Endothelial cell of umbilical vein (primary cell): Measurements from ENCODE around the gene UBA6. TPM values are rescaled to one million over a fixed set of nuclear protein-coding genes. Genes with fewer than 3 reads are reported as not detected.

Experiments used
- BruUV-seq: library from RNA; stranded (reverse); fragments of 400-500 nt; replicated peaks from 2 replicates; lab custom pipeline; 2021; lab: Mats Ljungman, UMichigan
- CTCF ChIA-PET: fragments of 300-600, 350-600 bp; sonication (Branson Sonifier 250); formaldehyde crosslinking; loops from one replicate; lab custom pipeline; 2021; ENCODE audit warnings: antibody characterized with exemption, inconsistent platforms; lab: Charles Lee
- POLR2A ChIA-PET: fragments of 300-600, 350-600 bp; sonication (Branson Sonifier 250); formaldehyde crosslinking; loops from one replicate; lab custom pipeline; 2021; ENCODE audit warnings: antibody characterized with exemption, inconsistent platforms; lab: Charles Lee
- DNase-seq: peaks from one replicate; pipeline ENCODE4 v3.0.0-alpha.2; 2011; ENCODE audit warnings: low read depth, low spot score
- FAIRE-seq: peaks from 2 replicates; lab custom pipeline; 2011; peaks lifted over from hg19 to GRCh38; lab: Jason Lieb, UNC
- H2AFZ ChIP-seq: 2 replicates; pipeline ENCODE4 v1.6.0; 2012; ENCODE audit warnings: low read depth, low read length, control low read depth, inconsistent platforms
- H3K27ac ChIP-seq: 2 replicates; pipeline ENCODE4 v1.5.1; 2011; ENCODE audit warnings: low read depth, mild to moderate bottlenecking, control low read depth, low read length, moderate library complexity; ENCODE audit not compliant: insufficient read depth
- H3K27me3 ChIP-seq, 2 experiments: 2 replicates each; pipeline versions ENCODE4 v1.6.0 to v1.6.1; 2011; ENCODE audit warnings: low read length in 2 of 2, mixed read lengths in 1 of 2; ENCODE audit not compliant: control insufficient read depth in 2 of 2, insufficient read depth in 2 of 2
- H3K36me3 ChIP-seq, 2 experiments: 2 replicates in 1 of 2; 3 replicates in 1 of 2; pipeline ENCODE4 v1.5.1; 2011; ENCODE audit warnings: low read length in 2 of 2, mild to moderate bottlenecking in 1 of 2, moderate library complexity in 1 of 2; ENCODE audit not compliant: control insufficient read depth in 2 of 2, insufficient read depth in 2 of 2; ENCODE audit errors: extremely low read depth in 1 of 2
- H3K4me1 ChIP-seq: 3 replicates; pipeline ENCODE4 v1.5.1; 2011; ENCODE audit warnings: mild to moderate bottlenecking, low read length; ENCODE audit not compliant: control insufficient read depth, insufficient read depth; ENCODE audit errors: extremely low read depth
- H3K4me2 ChIP-seq: 2 replicates; pipeline ENCODE4 v1.6.1; 2011; ENCODE audit warnings: low read length, control low read depth, mixed read lengths; ENCODE audit not compliant: insufficient read depth
- H3K4me3 ChIP-seq, 3 experiments: fragments of 200-600 bp in 1 of 3; sonication (generic), shearing (Covaris generic) in 1 of 3; replicated peaks in 1 of 3; 2 replicates each; pipeline ENCODE4 v1.5.1; 2011 to 2016; ENCODE audit warnings: control low read depth in 3 of 3, low read length in 3 of 3, mild to moderate bottlenecking in 2 of 3, inconsistent platforms in 1 of 3, low read depth in 1 of 3, moderate library complexity in 1 of 3; ENCODE audit not compliant: insufficient read depth in 1 of 3
- H3K79me2 ChIP-seq: 2 replicates; pipeline ENCODE4 v1.6.0; 2012; ENCODE audit warnings: low read length, inconsistent platforms; ENCODE audit not compliant: control insufficient read depth, insufficient read depth
- H3K9ac ChIP-seq: replicated peaks from 2 replicates; pipeline ENCODE3; 2011; ENCODE audit warnings: low read length, control low read depth; ENCODE audit not compliant: insufficient read depth; ENCODE audit errors: extremely low read depth
- H3K9me1 ChIP-seq: replicated peaks from 3 replicates; pipeline ENCODE4 v1.6.0; 2011; ENCODE audit warnings: mild to moderate bottlenecking, low read length; ENCODE audit not compliant: control insufficient read depth, insufficient read depth; ENCODE audit errors: extremely low read depth
- H3K9me3 ChIP-seq: replicated peaks from 2 replicates; pipeline ENCODE4 v1.5.1; 2012; ENCODE audit warnings: low read length, inconsistent platforms; ENCODE audit not compliant: control insufficient read depth, insufficient read depth
- H4K20me1 ChIP-seq: replicated peaks from 2 replicates; pipeline ENCODE3; 2011; ENCODE audit warnings: mild to moderate bottlenecking, low read length; ENCODE audit not compliant: control insufficient read depth, insufficient read depth; ENCODE audit errors: extremely low read depth
- CTCF ChIP-seq, 2 donors: IDR thresholded peaks; 1 replicate in 1 of 2; 2 replicates in 1 of 2; pipeline ENCODE4 v1.5.1; 2011; ENCODE audit warnings: low read length in 2 of 2, mild to moderate bottlenecking in 2 of 2, moderate library complexity in 2 of 2, control low read depth in 1 of 2, inconsistent platforms in 1 of 2, low read depth in 1 of 2; ENCODE audit not compliant: insufficient read depth in 1 of 2; ENCODE audit errors: extremely low read depth in 1 of 2
- EZH2 ChIP-seq: IDR thresholded peaks from 2 replicates; pipeline ENCODE4 v1.6.1; 2012; ENCODE audit warnings: borderline replicate concordance, low read depth, mild to moderate bottlenecking, moderate library complexity, low read length, inconsistent platforms; ENCODE audit not compliant: severe bottlenecking
- FOS ChIP-seq: IDR thresholded peaks from 2 replicates; pipeline ENCODE4 v1.6.1; 2011; ENCODE audit warnings: mild to moderate bottlenecking, low read length, moderate library complexity, borderline replicate concordance; ENCODE audit not compliant: insufficient read depth
- GATA2 ChIP-seq: IDR thresholded peaks from 2 replicates; pipeline ENCODE4 v1.7.0; 2011; ENCODE audit warnings: low read depth, mild to moderate bottlenecking, moderate library complexity, mixed read lengths, low read length; ENCODE audit not compliant: insufficient read length, insufficient read depth
- JUN ChIP-seq: IDR thresholded peaks from 2 replicates; pipeline ENCODE4 v1.6.1; 2011; ENCODE audit warnings: borderline replicate concordance, low read depth; ENCODE audit not compliant: insufficient read length, insufficient read depth
- MAX ChIP-seq: IDR thresholded peaks from 2 replicates; pipeline ENCODE4 v1.6.1; 2011; ENCODE audit not compliant: insufficient read depth, insufficient read length
- MYC ChIP-seq: IDR thresholded peaks from one replicate; pipeline ENCODE4 v1.6.1; 2011; ENCODE audit warnings: mild to moderate bottlenecking, low read depth, low read length
- POLR2A ChIP-seq: IDR thresholded peaks from 2 replicates; pipeline ENCODE4 v1.6.1; 2012; ENCODE audit warnings: low read depth, mild to moderate bottlenecking, control low read depth, low read length
- POLR2AphosphoS5 ChIP-seq: IDR thresholded peaks from 2 replicates; pipeline ENCODE4 v1.6.1; 2012; ENCODE audit warnings: low read depth, mild to moderate bottlenecking, control low read depth, low read length, moderate library complexity; ENCODE audit not compliant: insufficient read depth
- dilution Hi-C: fragments of 300-500 bp; cut with MboI; formaldehyde crosslinking; loops from one replicate; pipeline ENCODE4 v1.15.0; 2019; ENCODE audit warnings: low sequenced_read_pairs; ENCODE audit not compliant: extremely low pct_ligation_motif_present
- intact Hi-C: fragments of 100-400 bp; cut with micrococcal nuclease; formaldehyde crosslinking; loops from one replicate; pipeline ENCODE4 v1.10.0; 2022
- polyA plus RNA-seq, 4 experiments: library from polyadenylated mRNA; depleted of rRNA in 3 of 4; stranded (reverse) in 3 of 4; unstranded in 1 of 4; fragments of >200 nt; gene quantifications; 2 replicates each; pipeline versions ENCODE4 v1.2.1 to v1.2.3, GENCODE V29; 2011 to 2012; ENCODE audit warnings: missing spikeins in 1 of 4
- total RNA-seq: library from RNA; stranded (reverse); gene quantifications from 2 replicates; pipeline ENCODE4 v1.2.3, GENCODE V29; 2021

UBA6 gene
- total and polyA plus RNA-seq, 2 donors (not counting 3 experiments of a cell fraction or from before 2014, with no cell fraction given): 30.9 to 96.4 TPM

GRCh38 chr4:67668315-67668714, 32.6 kb downstream of the UBA6 start:
- CTCF ChIA-PET: interaction anchor here (1.0 kb wide), 1 partner anchor 78 kb away, joined by 3 read pairs; no protein-coding TSS in a partner anchor
- no peak overlapping the region for H2AFZ ChIP-seq
- TF ChIP-seq GATA2 (no peak), CTCF (IDR thresholded peaks at IDR 0.05; ENCODE audit: extremely low read depth in 1 of 2, insufficient read depth in 1 of 2, low read depth in 1 of 2, low read length in 2 of 2) (no peak), POLR2A (no peak)
- no peak overlapping the region for H3K4me2 ChIP-seq
- no peak overlapping the region for H3K27ac ChIP-seq
- no peaks in the 10 kb centered on the region for H4K20me1 ChIP-seq
- no peak overlapping the region for H3K4me3 ChIP-seq
- H3K79me2 ChIP-seq: no peaks in the 10 kb centered on the region
- no peaks in the 10 kb centered on the region for H3K9me1 ChIP-seq
- no peaks in the 10 kb centered on the region for H3K27me3 ChIP-seq
- DNase-seq (no peak), FAIRE-seq (no peak)
- peaks cover 8 to 16% of the 10 kb centered on the region in 2 experiments for H3K36me3 ChIP-seq
- H3K9ac ChIP-seq: no peak overlapping the region
- POLR2A ChIA-PET: no interaction called here
- BruUV-seq: no TSS peak
- dilution Hi-C loops (no loop called here), intact Hi-C loops (no loop called here)
- no peaks in the 10 kb centered on the region for H3K4me1 ChIP-seq
- no peaks in the 10 kb centered on the region for H3K9me3 ChIP-seq

GRCh38 chr4:67660418-67660817, 40.5 kb downstream of the UBA6 start:
- DNase-seq: no peak
- Histone ChIP-seq H3K9me3 (no peaks in the 10 kb centered on the region), H3K27me3 (no peaks in the 10 kb centered on the region), H4K20me1 (no peaks in the 10 kb centered on the region), H3K4me1 (no peaks in the 10 kb centered on the region), H3K4me2 (no peak overlapping the region), H3K27ac (no peak overlapping the region), H3K4me3 (no peak overlapping the region), H3K79me2 (no peaks in the 10 kb centered on the region), H3K9ac (no peak overlapping the region), H2AFZ (no peak overlapping the region), H3K9me1 (no peaks in the 10 kb centered on the region), H3K36me3 (peaks cover 5 to 12% of the 10 kb centered on the region in 2 experiments)
- FAIRE-seq: no peak
- dilution Hi-C loops (no loop called here), intact Hi-C loops (no loop called here)
- CTCF ChIA-PET: no interaction called here
- POLR2A ChIA-PET: no interaction called here
- TF ChIP-seq MYC (no peak), POLR2A (no peak), POLR2AphosphoS5 (no peak), JUN (no peak), MAX (no peak), EZH2 (no peak), FOS (no peak), GATA2 (no peak), CTCF (IDR thresholded peaks at IDR 0.05; ENCODE audit: extremely low read depth in 1 of 2, insufficient read depth in 1 of 2, low read depth in 1 of 2, low read length in 2 of 2) (no peak)
- BruUV-seq: no TSS peak
